HepG2 (cell line): ENCODE data around the gene PGAP3. TPM values are rescaled to one million over a fixed set of nuclear protein-coding genes. Genes with fewer than 3 reads are reported as not detected.

Source experiments
- ARNTL ChIP-seq: sonication (generic); formaldehyde crosslinking; IDR thresholded peaks from 2 replicates; pipeline ENCODE4 v1.4.0; 2020; ENCODE audit warnings: mild to moderate bottlenecking, missing genetic modification reagents
- FOXA3 ChIP-seq: IDR thresholded peaks from 2 replicates; pipeline ENCODE4 v1.6.1; 2016; ENCODE audit warnings: missing genetic modification reagents, missing compliant biosample characterization
- ISL2 ChIP-seq: sonication (generic); formaldehyde crosslinking; IDR thresholded peaks from 2 replicates; pipeline ENCODE4 v1.5.0; 2020; ENCODE audit warnings: missing genetic modification reagents
- MAX ChIP-seq: IDR thresholded peaks from 2 replicates; pipeline ENCODE4 v1.6.1; 2012; ENCODE audit warnings: inconsistent platforms
- NPAS2 ChIP-seq: sonication (generic); formaldehyde crosslinking; IDR thresholded peaks from 2 replicates; pipeline ENCODE4 v1.8.0; 2022; ENCODE audit warnings: mild to moderate bottlenecking, missing genetic modification reagents, borderline replicate concordance
- NR2C2 ChIP-seq: sonication (generic); formaldehyde crosslinking; IDR thresholded peaks from 2 replicates; pipeline ENCODE4 v1.4.0; 2020; ENCODE audit warnings: missing genetic modification reagents, mild to moderate bottlenecking, moderate library complexity, borderline replicate concordance
- POLR2AphosphoS5 ChIP-seq: IDR thresholded peaks from 2 replicates; pipeline ENCODE4 v1.6.1; 2012; ENCODE audit warnings: low read depth, low read length
- SAFB2 ChIP-seq: sonication (generic); formaldehyde crosslinking; IDR thresholded peaks from 2 replicates; pipeline ENCODE4 v1.5.1; 2020; ENCODE audit warnings: missing genetic modification reagents, low read depth, mild to moderate bottlenecking, borderline replicate concordance
- TFE3 ChIP-seq: IDR thresholded peaks from 2 replicates; pipeline ENCODE4 v1.6.1; 2016
- THAP9 ChIP-seq: sonication (generic); formaldehyde crosslinking; IDR thresholded peaks from 2 replicates; pipeline ENCODE4; 2020; ENCODE audit warnings: missing genetic modification reagents, mild to moderate bottlenecking, borderline replicate concordance
- ZBTB43 ChIP-seq: sonication (generic); formaldehyde crosslinking; conservative IDR thresholded peaks from 2 replicates; pipeline ENCODE4 v1.4.0; 2020; ENCODE audit warnings: missing genetic modification reagents
- ZFP90 ChIP-seq: sonication (generic); formaldehyde crosslinking; IDR thresholded peaks from 2 replicates; pipeline ENCODE4 v1.8.0; 2022; ENCODE audit warnings: missing genetic modification reagents, mild to moderate bottlenecking, inconsistent platforms, borderline replicate concordance
- ZNF563 ChIP-seq: sonication (generic); formaldehyde crosslinking; IDR thresholded peaks from 2 replicates; pipeline ENCODE4 v1.8.0; 2022; ENCODE audit warnings: mild to moderate bottlenecking, moderate library complexity, missing genetic modification reagents
- ZNF607 ChIP-seq: sonication (generic); formaldehyde crosslinking; IDR thresholded peaks from 2 replicates; pipeline ENCODE4 v1.5.1; 2020; ENCODE audit warnings: missing genetic modification reagents, mild to moderate bottlenecking, borderline replicate concordance
- ZNF709 ChIP-seq: sonication (generic); formaldehyde crosslinking; IDR thresholded peaks from 2 replicates; pipeline ENCODE4 v1.5.0; 2020; ENCODE audit warnings: mild to moderate bottlenecking, missing genetic modification reagents
- ZNF790 ChIP-seq: sonication (generic); formaldehyde crosslinking; IDR thresholded peaks from 2 replicates; pipeline ENCODE4 v1.8.0; 2022; ENCODE audit warnings: missing genetic modification reagents, mild to moderate bottlenecking, borderline replicate concordance
- polyA plus RNA-seq, 8 experiments: library from polyadenylated mRNA; depleted of rRNA in 3 of 8; stranded (reverse) in 7 of 8; unstranded in 1 of 8; fragments of >200 nt; fragmentation: Illumina TruSeq in 4 of 8; extraction: Trizol in 4 of 8; gene quantifications; 2 replicates each; pipeline versions ENCODE4 v1.2.1 to v1.2.3, GENCODE V29; 2011 to 2016; ENCODE audit warnings: low read depth in 4 of 8, missing spikeins in 1 of 8, mixed read lengths in 1 of 8; ENCODE audit not compliant: insufficient read depth in 1 of 8
- total RNA-seq, 5 experiments: library from RNA; depleted of rRNA; stranded (reverse); fragments of >200 nt; fragmentation: Illumina TruSeq; extraction: Trizol; gene quantifications; 2 replicates each; pipeline ENCODE4 v1.2.3, GENCODE V29; 2016; ENCODE audit warnings: low read depth in 1 of 5
- TF ChIP-seq, protein P1 (sequence below): sonication (generic); formaldehyde crosslinking; IDR thresholded peaks from 2 replicates; pipeline ENCODE4 v1.4.0; 2020; ENCODE audit warnings: low read depth, missing genetic modification reagents

PGAP3 gene
- total and polyA plus RNA-seq, 2 of the 13 experiments (the other 11 are each of a cell fraction or from before 2014, with no cell fraction given), result 11.9 to 14.6 TPM

- TF ChIP-seq TFE3 (CRISPR knock-in tag) (peak; percentile 64; the same call in 1 of the 2 replicates), ISL2 (peak; percentile 63), THAP9 (CRISPR knock-in tag) (peak; percentile 79; the same call in 1 of the 2 replicates), SAFB2 (CRISPR knock-in tag) (no peak; the same call in 1 of the 2 replicates), NR2C2 (CRISPR knock-in tag) (peak; percentile 99), ZNF563 (CRISPR knock-in tag) (peak; percentile 80), ARNTL (CRISPR knock-in tag) (no peak), NPAS2 (CRISPR knock-in tag) (no peak), ZBTB43 (CRISPR knock-in tag) (peak; percentile 82), ZNF790 (CRISPR knock-in tag) (peak; percentile 78; the same call in 1 of the 2 replicates), ZNF709 (CRISPR knock-in tag) (peak; percentile 91; the same call in 1 of the 2 replicates), FOXA3 (CRISPR knock-in tag) (peak; percentile 48), MAX (peak; percentile 78), ZNF607 (CRISPR knock-in tag) (no peak; the same call in 1 of the 2 replicates), ZFP90 (0 out of 2 replicates have a peak, but pooled peaks have one; percentile 25), POLR2AphosphoS5 (peak; percentile 79)
- TF ChIP-seq, protein P1, sequence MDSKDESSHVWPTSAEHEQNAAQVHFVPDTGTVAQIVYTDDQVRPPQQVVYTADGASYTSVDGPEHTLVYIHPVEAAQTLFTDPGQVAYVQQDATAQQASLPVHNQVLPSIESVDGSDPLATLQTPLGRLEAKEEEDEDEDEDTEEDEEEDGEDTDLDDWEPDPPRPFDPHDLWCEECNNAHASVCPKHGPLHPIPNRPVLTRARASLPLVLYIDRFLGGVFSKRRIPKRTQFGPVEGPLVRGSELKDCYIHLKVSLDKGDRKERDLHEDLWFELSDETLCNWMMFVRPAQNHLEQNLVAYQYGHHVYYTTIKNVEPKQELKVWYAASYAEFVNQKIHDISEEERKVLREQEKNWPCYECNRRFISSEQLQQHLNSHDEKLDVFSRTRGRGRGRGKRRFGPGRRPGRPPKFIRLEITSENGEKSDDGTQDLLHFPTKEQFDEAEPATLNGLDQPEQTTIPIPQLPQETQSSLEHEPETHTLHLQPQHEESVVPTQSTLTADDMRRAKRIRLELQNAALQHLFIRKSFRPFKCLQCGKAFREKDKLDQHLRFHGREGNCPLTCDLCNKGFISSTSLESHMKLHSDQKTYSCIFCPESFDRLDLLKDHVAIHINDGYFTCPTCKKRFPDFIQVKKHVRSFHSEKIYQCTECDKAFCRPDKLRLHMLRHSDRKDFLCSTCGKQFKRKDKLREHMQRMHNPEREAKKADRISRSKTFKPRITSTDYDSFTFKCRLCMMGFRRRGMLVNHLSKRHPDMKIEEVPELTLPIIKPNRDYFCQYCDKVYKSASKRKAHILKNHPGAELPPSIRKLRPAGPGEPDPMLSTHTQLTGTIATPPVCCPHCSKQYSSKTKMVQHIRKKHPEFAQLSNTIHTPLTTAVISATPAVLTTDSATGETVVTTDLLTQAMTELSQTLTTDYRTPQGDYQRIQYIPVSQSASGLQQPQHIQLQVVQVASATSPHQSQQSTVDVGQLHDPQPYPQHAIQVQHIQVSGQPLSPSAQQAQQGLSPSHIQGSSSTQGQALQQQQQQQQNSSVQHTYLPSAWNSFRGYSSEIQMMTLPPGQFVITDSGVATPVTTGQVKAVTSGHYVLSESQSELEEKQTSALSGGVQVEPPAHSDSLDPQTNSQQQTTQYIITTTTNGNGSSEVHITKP (CRISPR knock-in tag), result peak; percentile 77; the same call in 1 of the 2 replicates
Measured at GRCh38 chr17:39687546-39688474, at the start of gene PGAP3 (continued).
